HCT116 (cell line): Measurements from ENCODE around the gene KRT15. TPM values are rescaled to one million over a fixed set of nuclear protein-coding genes. Genes with fewer than 3 reads are reported as not detected.

Experiments used
- ATAC-seq: fragments of 200-7000 bp; cut with Tn5 transposase; 2 replicates; pipeline ENCODE4 v1.9.1; 2020; ENCODE audit warnings: mild to moderate bottlenecking, moderate library complexity
- BruUV-seq: library from RNA; stranded (reverse); fragments of 400-500 nt; replicated peaks from 2 replicates; lab custom pipeline; 2021; lab: Mats Ljungman, UMichigan
- CTCF ChIA-PET: fragments of 300-600 bp; sonication (Branson Sonifier 250); formaldehyde crosslinking; loops from one replicate; lab custom pipeline; 2021; ENCODE audit warnings: antibody characterized with exemption; lab: Charles Lee
- POLR2A ChIA-PET: fragments of 300-600, 350-600 bp; sonication (Branson Sonifier 250); formaldehyde crosslinking; loops from one replicate; lab custom pipeline; 2021; ENCODE audit warnings: antibody characterized with exemption; lab: Charles Lee
- RAD21 ChIA-PET, 2 experiments: fragments of 300-600 bp; sonication (Branson Sonifier 250); formaldehyde crosslinking; loops; one replicate each; lab custom pipeline; 2023; ENCODE audit warnings: low total read pairs in 2 of 2; ENCODE audit not compliant: uncharacterized antibody in 2 of 2, unreplicated experiment in 2 of 2, low non-redundant PET in 1 of 2; lab: Charles Lee
- DNase-seq: peaks from one replicate; pipeline ENCODE4 v3.0.0-alpha.2; 2010; ENCODE audit warnings: low read depth, low spot score
- H2AFZ ChIP-seq: fragments of 200-600 bp; shearing (Covaris generic), sonication (generic); 2 replicates; pipeline ENCODE4 v1.6.1; 2017; ENCODE audit warnings: low read depth, mixed run types, mixed read lengths, antibody characterized with exemption, low read length; ENCODE audit not compliant: poor library complexity, severe bottlenecking
- H3K27ac ChIP-seq: 2 replicates; pipeline ENCODE4 v1.5.1; 2012; ENCODE audit warnings: low read depth, low read length
- H3K27me3 ChIP-seq: fragments of 200-600 bp; sonication (generic); 2 replicates; pipeline ENCODE4 v1.6.1; 2016; ENCODE audit warnings: mixed run types, low read length, mixed read lengths; ENCODE audit not compliant: insufficient read depth
- H3K36me3 ChIP-seq, 2 experiments: fragments of 200-500 bp in 1 of 2; fragments of 200-600 bp in 1 of 2; sonication (Bioruptor generic) in 1 of 2; sonication (generic) in 1 of 2; 2 replicates each; pipeline versions ENCODE4 v1.5.1 to v1.6.1; 2014 to 2016; ENCODE audit warnings: low read length in 2 of 2, inconsistent platforms in 1 of 2, mixed read lengths in 1 of 2, mixed run types in 1 of 2; ENCODE audit not compliant: insufficient read depth in 2 of 2, control insufficient read depth in 1 of 2
- H3K4me1 ChIP-seq, 2 experiments: fragments of 200-600 bp in 1 of 2; sonication (generic) in 1 of 2; 2 replicates each; pipeline versions ENCODE4 v1.5.1 to v1.6.1; 2012 to 2017; ENCODE audit warnings: low read length in 2 of 2, inconsistent platforms in 1 of 2, mild to moderate bottlenecking in 1 of 2, mixed read lengths in 1 of 2, mixed run types in 1 of 2, moderate library complexity in 1 of 2; ENCODE audit not compliant: insufficient read depth in 2 of 2, control insufficient read depth in 1 of 2
- H3K4me2 ChIP-seq: fragments of 200-600 bp; sonication (generic); 2 replicates; pipeline ENCODE4 v1.6.1; 2017; ENCODE audit warnings: mixed run types, low read length, mixed read lengths
- H3K4me3 ChIP-seq, 2 experiments: fragments of 200-600 bp in 1 of 2; sonication (generic) in 1 of 2; replicated peaks in 1 of 2; 2 replicates each; pipeline ENCODE4 v1.5.1; 2011 to 2016; ENCODE audit warnings: low read length in 2 of 2, control low read depth in 1 of 2, low read depth in 1 of 2, mild to moderate bottlenecking in 1 of 2, mixed read lengths in 1 of 2, mixed run types in 1 of 2
- H3K79me2 ChIP-seq: fragments of 200-600 bp; sonication (generic); 2 replicates; pipeline ENCODE4 v1.6.1; 2017; ENCODE audit warnings: mild to moderate bottlenecking, mixed run types, low read length, moderate library complexity, mixed read lengths; ENCODE audit not compliant: insufficient read depth
- H3K9ac ChIP-seq: fragments of 200-600 bp; sonication (generic); 2 replicates; pipeline ENCODE4 v1.6.1; 2016; ENCODE audit warnings: low read length, mixed read lengths
- H3K9me2 ChIP-seq: fragments of 200-600 bp; sonication (generic), shearing (Covaris generic); 2 replicates; pipeline ENCODE4 v1.6.1; 2017; ENCODE audit warnings: mixed run types, mild to moderate bottlenecking, moderate library complexity; ENCODE audit not compliant: insufficient read depth
- H3K9me3 ChIP-seq, 2 experiments: fragments of 200-500 bp in 1 of 2; fragments of 200-600 bp in 1 of 2; sonication (Bioruptor generic) in 1 of 2; sonication (generic) in 1 of 2; 2 replicates each; pipeline ENCODE4 v1.6.1; 2014 to 2017; ENCODE audit warnings: low read length in 2 of 2, mixed read lengths in 2 of 2, inconsistent platforms in 1 of 2, low read depth in 1 of 2, mild to moderate bottlenecking in 1 of 2, mixed run types in 1 of 2, moderate library complexity in 1 of 2; ENCODE audit not compliant: control insufficient read depth in 1 of 2, insufficient read depth in 1 of 2
- H4K20me1 ChIP-seq: fragments of 200-600 bp; sonication (generic), shearing (Covaris generic); 2 replicates; pipeline ENCODE4 v1.6.1; 2017; ENCODE audit warnings: mixed run types, mild to moderate bottlenecking, moderate library complexity; ENCODE audit not compliant: insufficient read depth
- ELF1 ChIP-seq: IDR thresholded peaks from 2 replicates; pipeline ENCODE4 v1.6.1; 2012; ENCODE audit warnings: low read depth, borderline replicate concordance
- POLR2A ChIP-seq: IDR thresholded peaks from 2 replicates; pipeline ENCODE4 v1.7.0; 2011; ENCODE audit warnings: borderline replicate concordance; ENCODE audit not compliant: insufficient read depth, insufficient read length; ENCODE audit errors: extremely low read depth
- POLR2AphosphoS5 ChIP-seq: IDR thresholded peaks from 2 replicates; pipeline ENCODE4 v1.6.1; 2011; ENCODE audit warnings: mild to moderate bottlenecking, low read depth, low read length, moderate library complexity
- YY1 ChIP-seq: IDR thresholded peaks from 2 replicates; pipeline ENCODE4 v1.6.1; 2011; ENCODE audit warnings: low read length, low read depth, moderate library complexity, mild to moderate bottlenecking; ENCODE audit not compliant: insufficient replicate concordance; ENCODE audit errors: extremely low read depth
- intact Hi-C: fragments of 100-400 bp; cut with micrococcal nuclease; formaldehyde crosslinking; loops from 2 replicates; pipeline ENCODE4 v1.10.0; 2022
- total RNA-seq: library from RNA; stranded (reverse); gene quantifications from one replicate; pipeline ENCODE4 v1.2.1, GENCODE V29; 2021; ENCODE audit not compliant: unreplicated experiment
- TF ChIP-seq, protein P1 (sequence below), 3 experiments: fragments of 200-600 bp in 1 of 3; sonication (generic) in 1 of 3; IDR thresholded peaks in 2 of 3; conservative IDR thresholded peaks in 1 of 3; 2 replicates each; pipeline ENCODE4 v1.5.1; 2012 to 2017; ENCODE audit warnings: low read depth in 2 of 3, low read length in 2 of 3, antibody characterized with exemption in 1 of 3, borderline replicate concordance in 1 of 3, control low read depth in 1 of 3, mild to moderate bottlenecking in 1 of 3, mixed read lengths in 1 of 3, mixed run types in 1 of 3, moderate library complexity in 1 of 3; ENCODE audit not compliant: insufficient read depth in 1 of 3

The KRT15 gene
- total RNA-seq, 1 experiment from 2014 or later = 37.1 TPM

DNA sequence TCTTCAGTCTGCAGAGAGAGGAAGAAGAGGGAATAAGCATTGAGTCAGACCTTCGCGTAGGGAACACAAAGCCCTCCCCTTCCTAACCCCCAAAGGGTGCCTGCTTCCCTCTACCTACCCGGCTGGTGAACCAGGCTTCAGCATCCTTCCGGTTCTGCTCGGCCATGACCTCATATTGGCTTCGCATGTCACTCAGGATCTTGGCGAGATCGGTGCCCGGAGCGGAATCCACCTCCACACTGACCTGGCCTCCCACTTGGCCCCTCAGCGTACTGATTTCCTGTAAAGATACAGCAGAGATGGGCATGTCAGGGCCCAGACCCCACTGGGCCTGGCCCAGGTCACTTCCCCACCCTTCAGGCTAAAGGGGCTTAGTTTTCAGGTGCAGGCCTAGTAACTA is 5.6 kb upstream of the KRT15 start:
- BruUV-seq = no TSS peak
- H3K4me2 ChIP-seq = peak overlapping the region; percentile 78
- no peaks in the 10 kb centered on the region for H3K27me3 ChIP-seq
- CTCF ChIA-PET = interaction anchor here (2.8 to 8.9 kb wide), 2 partner anchors 25 to 124 kb away, joined by 17 to 77 read pairs; no protein-coding TSS in a partner anchor
- peaks cover 40% of the 10 kb centered on the region for H3K79me2 ChIP-seq
- TF ChIP-seq, protein P1, sequence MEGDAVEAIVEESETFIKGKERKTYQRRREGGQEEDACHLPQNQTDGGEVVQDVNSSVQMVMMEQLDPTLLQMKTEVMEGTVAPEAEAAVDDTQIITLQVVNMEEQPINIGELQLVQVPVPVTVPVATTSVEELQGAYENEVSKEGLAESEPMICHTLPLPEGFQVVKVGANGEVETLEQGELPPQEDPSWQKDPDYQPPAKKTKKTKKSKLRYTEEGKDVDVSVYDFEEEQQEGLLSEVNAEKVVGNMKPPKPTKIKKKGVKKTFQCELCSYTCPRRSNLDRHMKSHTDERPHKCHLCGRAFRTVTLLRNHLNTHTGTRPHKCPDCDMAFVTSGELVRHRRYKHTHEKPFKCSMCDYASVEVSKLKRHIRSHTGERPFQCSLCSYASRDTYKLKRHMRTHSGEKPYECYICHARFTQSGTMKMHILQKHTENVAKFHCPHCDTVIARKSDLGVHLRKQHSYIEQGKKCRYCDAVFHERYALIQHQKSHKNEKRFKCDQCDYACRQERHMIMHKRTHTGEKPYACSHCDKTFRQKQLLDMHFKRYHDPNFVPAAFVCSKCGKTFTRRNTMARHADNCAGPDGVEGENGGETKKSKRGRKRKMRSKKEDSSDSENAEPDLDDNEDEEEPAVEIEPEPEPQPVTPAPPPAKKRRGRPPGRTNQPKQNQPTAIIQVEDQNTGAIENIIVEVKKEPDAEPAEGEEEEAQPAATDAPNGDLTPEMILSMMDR (IDR thresholded peaks at IDR 0.05 in 2 of 3, conservative IDR thresholded peaks at IDR 0.05 in 1 of 3; ENCODE audit: borderline replicate concordance in 1 of 3, insufficient read depth in 1 of 3, low read depth in 2 of 3, low read length in 2 of 3) = no peak
- TF ChIP-seq POLR2A (no peak), YY1 (no peak), ELF1 (no peak), POLR2AphosphoS5 (peak; percentile 13; the same call in 1 of the 2 replicates)
- POLR2A ChIA-PET = interaction anchor here (1.7 to 12.9 kb wide), 3 partner anchors 25 to 165 kb away, joined by 7 to 148 read pairs (median 37); partner anchors contain the start of gene EIF1
- no peaks in the 10 kb centered on the region; the same call in 1 of the 2 replicates for H4K20me1 ChIP-seq
- H3K36me3 ChIP-seq = peaks cover 3 to 24% of the 10 kb centered on the region in 2 experiments; a peak in 3 of 4 replicates
- H3K9me2 ChIP-seq = no peaks in the 10 kb centered on the region
- ATAC-seq (no peak), DNase-seq (no peak)
- H3K4me1 ChIP-seq = peaks cover 74 to 89% of the 10 kb centered on the region in 2 experiments
- intact Hi-C loops = no loop called here
- H3K9me3 ChIP-seq = no peaks in the 10 kb centered on the region
- peak overlapping the region; percentile 10 to 17; a peak in 2 of 4 replicates for H3K4me3 ChIP-seq
- H2AFZ ChIP-seq = no peak overlapping the region
- peak overlapping the region; percentile 99 for H3K27ac ChIP-seq
- RAD21 ChIA-PET = interaction anchor here (0.9 to 1.4 kb wide), 3 partner anchors 23 to 25 kb away, joined by 4 to 6 read pairs (median 5); no protein-coding TSS in a partner anchor
- peak overlapping the region; percentile 99 for H3K9ac ChIP-seq
